SK-N-MC (cell line): ENCODE measurements around the gene C1QTNF5.

Experiments
- EZH2 ChIP-seq: fragments of 200-600 bp; sonication (generic); IDR thresholded peaks from one replicate; pipeline ENCODE4 v1.6.1; 2017; ENCODE audit warnings: antibody characterized with exemption
- FOXP2 ChIP-seq: optimal IDR thresholded peaks from 2 replicates; pipeline ENCODE3; 2011; ENCODE audit warnings: mild to moderate bottlenecking, moderate library complexity; ENCODE audit not compliant: insufficient read depth; ENCODE audit errors: extremely low read length, control extremely low read depth
- POLR2AphosphoS5 ChIP-seq: IDR thresholded peaks from 2 replicates; pipeline ENCODE4 v1.6.1; 2012; ENCODE audit warnings: mild to moderate bottlenecking, low read depth, low read length, borderline replicate concordance

- TF ChIP-seq POLR2AphosphoS5 (no peak), EZH2 (no peak), FOXP2 (no peak)
These were observed 8.4 kb downstream of the C1QTNF5 start for GRCh38 chr11:119332111-119332765.
